Immature natural killer cell (primary cell): ENCODE results near the gene HOXD11. TPM values are rescaled to one million over a fixed set of nuclear protein-coding genes. Genes with fewer than 3 reads are reported as not detected.

ENCODE experiments used
- DNase-seq, 3 donors: peaks; one replicate each; pipeline ENCODE4 v3.0.0; 2022; ENCODE audit warnings: mixed read lengths in 1 of 3
- H3K27ac Mint-ChIP-seq, 6 donors: one replicate each; pipeline ENCODE4 v1.8.0; 2020; ENCODE audit warnings: mixed read lengths in 6 of 6, mild to moderate bottlenecking in 5 of 6, inconsistent platforms in 4 of 6, moderate library complexity in 3 of 6
- H3K27me3 Mint-ChIP-seq, 3 donors: one replicate each; pipeline ENCODE4 v1.8.0; 2020 to 2021; ENCODE audit warnings: low read depth in 3 of 3, mild to moderate bottlenecking in 3 of 3, mixed read lengths in 3 of 3, moderate library complexity in 3 of 3, inconsistent platforms in 1 of 3
- H3K36me3 Mint-ChIP-seq, 3 donors: one replicate each; pipeline ENCODE4 v1.8.0; 2020; ENCODE audit warnings: mixed read lengths in 3 of 3, inconsistent platforms in 2 of 3, mild to moderate bottlenecking in 2 of 3
- H3K4me1 Mint-ChIP-seq, 2 donors: one replicate each; pipeline ENCODE4 v1.8.0; 2020; ENCODE audit warnings: inconsistent platforms in 2 of 2, mild to moderate bottlenecking in 2 of 2, mixed read lengths in 2 of 2, moderate library complexity in 1 of 2
- H3K4me3 Mint-ChIP-seq, 5 donors: one replicate each; pipeline ENCODE4 v1.8.0; 2020; ENCODE audit warnings: mild to moderate bottlenecking in 5 of 5, mixed read lengths in 5 of 5, inconsistent platforms in 3 of 5, moderate library complexity in 3 of 5
- H3K9me3 Mint-ChIP-seq, 6 donors: one replicate each; pipeline ENCODE4 v1.8.0; 2020; ENCODE audit warnings: mild to moderate bottlenecking in 6 of 6, mixed read lengths in 6 of 6, inconsistent platforms in 4 of 6, moderate library complexity in 3 of 6
- polyA plus RNA-seq, 3 donors: library from polyadenylated mRNA; unstranded; fragments of 300-500 nt; fragmentation: Illumina TruSeq; gene quantifications; one replicate each; pipeline ENCODE4 v1.2.3, GENCODE V29; 2021

Gene HOXD11
- polyA plus RNA-seq, 3 donors from 2014 or later, result not detected

DNA sequence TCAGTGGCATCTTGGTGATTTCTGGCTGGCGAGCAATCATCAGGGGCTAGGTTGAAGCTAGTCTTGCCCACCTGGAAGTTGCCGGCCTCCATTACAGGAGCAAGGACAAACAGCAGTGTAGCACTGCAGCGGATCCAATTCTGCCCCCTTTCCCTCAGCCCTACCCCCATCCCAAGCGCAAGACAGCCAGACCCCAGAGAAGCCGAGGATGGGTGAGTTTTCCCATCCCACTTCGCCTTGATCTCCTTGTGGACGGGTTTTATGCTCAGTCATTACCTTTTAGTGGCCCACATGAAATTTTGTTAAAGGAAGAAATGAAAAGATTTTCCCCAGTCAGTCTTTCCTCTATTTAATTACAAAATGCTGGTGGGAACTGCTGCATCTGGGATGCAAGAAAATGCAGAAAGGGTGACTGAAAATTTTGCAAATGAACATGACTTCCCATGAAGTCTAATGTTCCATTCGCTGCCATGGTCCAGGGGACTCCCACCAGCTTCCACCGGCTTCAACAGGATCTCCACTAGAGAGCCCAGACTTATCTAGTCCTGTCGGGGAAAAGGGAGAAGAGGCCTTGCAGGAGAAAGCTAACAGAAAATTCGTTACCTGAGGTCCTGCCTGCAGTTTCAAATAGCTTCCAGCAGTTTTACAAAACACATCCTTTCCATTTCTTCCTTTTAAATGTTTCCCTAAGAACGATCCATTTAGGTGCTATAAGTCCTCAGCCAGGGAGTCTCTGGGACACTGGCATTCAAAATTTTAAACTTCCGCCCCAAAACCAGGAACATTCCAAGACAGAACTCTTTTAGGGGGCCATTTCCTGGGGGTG, 13.5 kb downstream of the HOXD11 start:
- Mint-ChIP-seq H3K27me3 (peaks cover 57 to 68% (median 62%) of the 10 kb centered on the region in 3 donors), H3K4me1 (peaks cover 11% of the 10 kb centered on the region in 2 donors), H3K27ac (no peak overlapping the region), H3K9me3 (peaks cover 0 to 34% (median 4%) of the 10 kb centered on the region in 6 donors), H3K4me3 (no peak overlapping the region), H3K36me3 (peaks cover 0 to 9% (median 6%) of the 10 kb centered on the region in 3 donors)
- DNase-seq, result no peak

DNA sequence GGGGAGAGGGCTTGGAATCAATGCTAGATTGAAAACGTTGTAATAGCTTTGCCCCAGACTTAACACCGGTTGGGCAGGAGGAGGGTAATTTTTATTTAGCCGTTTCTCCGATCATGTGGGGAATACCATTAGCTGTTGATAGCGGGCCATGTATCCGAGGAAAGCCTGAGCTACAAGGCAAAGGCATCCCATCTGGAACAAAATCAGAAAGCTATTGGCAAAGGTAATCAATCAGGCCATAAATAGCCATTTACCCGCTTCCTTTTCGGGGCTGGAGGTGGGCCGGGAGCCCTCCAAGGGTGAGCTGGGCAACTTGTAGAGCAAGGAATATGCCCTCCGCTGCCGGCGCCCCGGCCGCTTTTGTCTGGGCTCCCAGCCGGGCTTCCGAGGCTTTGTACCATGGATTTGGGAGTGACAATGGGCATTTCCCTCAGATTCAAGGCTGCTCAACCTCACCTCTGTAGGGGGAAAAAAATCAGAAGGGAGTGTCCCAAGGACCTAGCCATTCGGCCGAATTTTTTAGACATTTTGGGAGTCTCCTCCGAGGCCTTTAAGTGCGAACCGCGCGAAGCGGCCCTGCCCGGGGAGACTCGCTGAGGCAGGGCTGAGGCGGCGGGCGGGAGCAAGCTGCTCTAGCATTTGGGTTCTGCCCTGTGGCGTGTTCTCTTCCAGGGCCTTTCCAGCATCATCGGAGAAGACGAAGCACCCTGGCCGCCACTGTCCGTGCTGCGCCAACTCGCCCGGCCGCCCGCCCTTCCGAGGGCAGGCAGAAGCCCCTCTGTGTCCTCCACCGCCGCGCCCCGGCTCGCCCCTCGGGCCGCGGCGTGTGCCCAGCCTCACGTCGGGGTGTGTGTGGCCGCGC, 14.3 kb downstream of the HOXD11 start:
- DNase-seq, result no peak
- H3K27me3 Mint-ChIP-seq, result peaks cover 56 to 67% (median 64%) of the 10 kb centered on the region in 3 donors
- peaks cover 11% of the 10 kb centered on the region in 2 donors for H3K4me1 Mint-ChIP-seq
- peaks cover 0 to 32% (median 4%) of the 10 kb centered on the region in 6 donors for H3K9me3 Mint-ChIP-seq
- H3K4me3 Mint-ChIP-seq, result peak overlapping the region in 1 of 5 donors; percentile 38
- no peak overlapping the region for H3K27ac Mint-ChIP-seq
- peaks cover 0 to 9% (median 6%) of the 10 kb centered on the region in 3 donors for H3K36me3 Mint-ChIP-seq

DNA sequence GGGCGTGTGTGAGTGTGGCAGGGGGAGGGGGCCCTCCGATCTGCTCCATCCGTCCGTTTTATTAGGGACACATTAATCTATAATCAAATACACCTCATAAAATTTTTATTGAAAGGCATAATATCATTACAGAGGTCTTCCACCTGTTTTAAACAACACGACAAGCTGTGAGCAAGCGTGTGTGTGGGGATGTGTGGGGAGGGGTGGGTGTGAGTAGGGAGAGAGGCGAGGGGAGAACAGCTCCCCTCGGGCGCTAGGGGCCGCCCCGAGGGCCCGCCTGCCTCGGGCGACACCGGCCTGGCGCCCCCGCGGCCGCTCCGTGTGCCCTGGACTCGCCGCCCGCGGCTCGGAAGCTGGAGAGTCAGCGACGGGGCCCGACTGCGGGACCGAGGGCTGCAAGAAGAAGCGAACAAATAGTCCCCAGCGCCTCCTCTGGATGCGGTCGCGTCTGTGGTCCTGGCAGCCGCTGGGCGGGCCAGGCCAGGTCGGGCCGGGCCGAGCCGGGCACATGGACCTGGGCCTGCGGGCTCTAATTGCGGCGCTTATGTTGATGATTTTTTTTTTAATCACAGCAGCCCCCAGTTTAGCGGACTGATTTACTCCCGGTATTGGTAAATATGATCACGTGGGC, 15.1 kb downstream of the HOXD11 start:
- Mint-ChIP-seq H3K4me3 (peak overlapping the region; percentile 58 to 72 (median 69)), H3K9me3 (peaks cover 0 to 27% (median 6%) of the 10 kb centered on the region in 6 donors), H3K4me1 (peaks cover 11 to 16% of the 10 kb centered on the region in 2 donors), H3K36me3 (peaks cover 0 to 9% (median 3%) of the 10 kb centered on the region in 3 donors), H3K27ac (no peak overlapping the region), H3K27me3 (peaks cover 58 to 66% (median 65%) of the 10 kb centered on the region in 3 donors)
- peak in 1 of 3 donors; percentile 37 for DNase-seq

DNA sequence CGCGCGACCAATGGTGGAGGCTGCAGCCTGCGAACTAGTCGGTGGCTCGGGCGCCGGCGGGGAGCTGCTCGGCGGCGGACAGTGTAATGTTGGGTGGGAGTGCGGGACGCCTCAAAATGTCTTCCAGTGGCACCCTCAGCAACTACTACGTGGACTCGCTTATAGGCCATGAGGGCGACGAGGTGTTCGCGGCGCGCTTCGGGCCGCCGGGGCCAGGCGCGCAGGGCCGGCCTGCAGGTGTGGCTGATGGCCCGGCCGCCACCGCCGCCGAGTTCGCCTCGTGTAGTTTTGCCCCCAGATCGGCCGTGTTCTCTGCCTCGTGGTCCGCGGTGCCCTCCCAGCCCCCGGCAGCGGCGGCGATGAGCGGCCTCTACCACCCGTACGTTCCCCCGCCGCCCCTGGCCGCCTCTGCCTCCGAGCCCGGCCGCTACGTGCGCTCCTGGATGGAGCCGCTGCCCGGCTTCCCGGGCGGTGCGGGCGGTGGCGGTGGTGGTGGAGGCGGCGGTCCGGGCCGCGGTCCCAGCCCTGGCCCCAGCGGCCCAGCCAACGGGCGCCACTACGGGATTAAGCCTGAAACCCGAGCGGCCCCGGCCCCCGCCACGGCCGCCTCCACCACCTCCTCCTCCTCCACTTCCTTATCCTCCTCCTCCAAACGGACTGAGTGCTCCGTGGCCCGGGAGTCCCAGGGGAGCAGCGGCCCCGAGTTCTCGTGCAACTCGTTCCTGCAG, 15.8 kb downstream of the HOXD11 start, which contains the start of gene HOXD9:
TSS of gene HOXD9 (plus strand) at position 37 of the 728 bp plus-strand sequence. CDS start at position 87, 50 bp downstream.
- peaks cover 58 to 73% (median 70%) of the 10 kb centered on the region in 3 donors for H3K27me3 Mint-ChIP-seq
- H3K9me3 Mint-ChIP-seq, result peaks cover 0 to 27% (median 6%) of the 10 kb centered on the region in 6 donors
- peak within 1 kb of the TSS; percentile 58 to 72 (median 69) for H3K4me3 Mint-ChIP-seq
- peaks cover 0 to 9% (median 3%) of the 10 kb centered on the region in 3 donors for H3K36me3 Mint-ChIP-seq
- no peak within 1 kb of the TSS for H3K27ac Mint-ChIP-seq
- DNase-seq, result peak in 2 of 3 donors; percentile 19 to 29
- H3K4me1 Mint-ChIP-seq, result peaks cover 13 to 22% of the 10 kb centered on the region in 2 donors

DNA sequence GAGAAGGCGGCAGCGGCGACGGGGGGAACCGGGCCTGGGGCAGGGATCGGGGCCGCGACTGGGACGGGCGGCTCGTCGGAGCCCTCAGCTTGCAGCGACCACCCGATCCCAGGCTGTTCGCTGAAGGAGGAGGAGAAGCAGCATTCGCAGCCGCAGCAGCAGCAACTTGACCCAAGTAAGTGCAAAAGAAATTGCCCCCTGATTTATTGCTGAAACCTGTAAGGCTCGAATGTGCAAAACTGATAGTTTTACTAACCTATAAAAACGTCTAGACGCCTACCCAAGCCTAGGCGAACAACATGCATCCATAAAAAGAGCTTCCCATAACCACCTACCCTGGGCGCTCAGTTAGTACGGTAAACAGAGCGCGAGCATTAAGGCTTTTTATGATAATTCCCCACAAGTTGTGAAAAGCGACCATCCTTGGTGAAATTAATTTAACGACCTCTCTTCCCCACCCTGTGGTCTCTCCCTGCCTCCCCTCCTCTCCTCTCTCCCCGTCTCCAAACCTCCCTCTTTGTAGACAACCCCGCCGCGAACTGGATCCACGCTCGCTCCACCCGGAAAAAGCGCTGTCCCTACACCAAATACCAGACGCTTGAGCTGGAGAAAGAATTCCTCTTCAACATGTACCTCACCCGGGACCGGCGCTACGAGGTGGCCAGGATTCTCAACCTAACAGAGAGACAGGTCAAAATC, 16.5 kb downstream of the HOXD11 start:
- DNase-seq, result no peak
- Mint-ChIP-seq H3K36me3 (peaks cover 0 to 5% (median 3%) of the 10 kb centered on the region in 3 donors), H3K27ac (no peak overlapping the region), H3K4me1 (peaks cover 17 to 28% of the 10 kb centered on the region in 2 donors), H3K4me3 (peak overlapping the region in 4 of 5 donors; percentile 21 to 53 (median 36)), H3K9me3 (peaks cover 0 to 22% (median 6%) of the 10 kb centered on the region in 6 donors), H3K27me3 (peaks cover 59 to 73% (median 71%) of the 10 kb centered on the region in 3 donors)

DNA sequence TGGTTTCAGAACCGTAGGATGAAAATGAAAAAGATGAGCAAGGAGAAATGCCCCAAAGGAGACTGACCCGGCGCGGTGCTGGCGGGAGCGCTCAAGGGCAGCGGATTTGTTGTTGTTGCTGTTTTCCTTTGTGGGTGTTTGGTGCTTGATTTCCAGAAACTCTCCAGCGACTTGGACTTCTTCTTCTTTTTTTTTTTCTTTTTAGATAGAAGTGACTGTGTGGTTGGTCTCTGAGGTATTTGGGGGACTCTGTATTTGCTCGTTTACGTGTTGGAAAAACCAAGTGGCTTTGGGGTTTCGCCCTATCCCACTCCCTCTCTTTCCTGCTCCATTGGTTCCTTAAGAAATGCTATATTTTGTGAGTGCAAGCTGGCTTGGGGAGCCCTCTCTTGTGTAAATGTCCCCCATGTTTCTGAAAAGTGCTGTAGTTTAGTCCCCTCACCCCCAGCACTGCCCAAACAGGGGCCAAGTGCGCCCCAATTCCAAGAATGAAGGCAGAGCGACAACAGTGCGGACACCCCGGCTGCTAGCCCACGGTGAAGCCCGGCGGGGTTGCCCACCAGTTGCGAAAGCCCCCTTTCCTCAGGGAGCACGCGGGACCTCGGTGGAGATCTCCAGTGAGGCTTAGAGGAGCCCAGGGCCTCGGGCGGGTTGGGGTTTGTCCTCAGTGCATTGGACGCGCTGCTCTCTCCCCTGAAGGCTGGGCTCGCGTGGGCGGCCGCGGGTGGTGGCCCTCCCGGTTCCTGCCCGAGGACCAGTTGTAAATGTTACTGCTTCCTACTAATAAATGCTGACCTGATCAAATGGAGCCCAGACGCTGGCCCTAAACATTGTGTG, 17.2 kb downstream of the HOXD11 start:
- no peak overlapping the region for H3K27ac Mint-ChIP-seq
- H3K4me3 Mint-ChIP-seq, result peak overlapping the region in 2 of 5 donors; percentile 27 to 44
- peaks cover 18 to 30% of the 10 kb centered on the region in 2 donors for H3K4me1 Mint-ChIP-seq
- DNase-seq, result no peak
- H3K9me3 Mint-ChIP-seq, result peaks cover 0 to 17% (median 4%) of the 10 kb centered on the region in 6 donors
- no peaks in the 10 kb centered on the region for H3K36me3 Mint-ChIP-seq
- H3K27me3 Mint-ChIP-seq, result peaks cover 62 to 72% (median 70%) of the 10 kb centered on the region in 3 donors

DNA sequence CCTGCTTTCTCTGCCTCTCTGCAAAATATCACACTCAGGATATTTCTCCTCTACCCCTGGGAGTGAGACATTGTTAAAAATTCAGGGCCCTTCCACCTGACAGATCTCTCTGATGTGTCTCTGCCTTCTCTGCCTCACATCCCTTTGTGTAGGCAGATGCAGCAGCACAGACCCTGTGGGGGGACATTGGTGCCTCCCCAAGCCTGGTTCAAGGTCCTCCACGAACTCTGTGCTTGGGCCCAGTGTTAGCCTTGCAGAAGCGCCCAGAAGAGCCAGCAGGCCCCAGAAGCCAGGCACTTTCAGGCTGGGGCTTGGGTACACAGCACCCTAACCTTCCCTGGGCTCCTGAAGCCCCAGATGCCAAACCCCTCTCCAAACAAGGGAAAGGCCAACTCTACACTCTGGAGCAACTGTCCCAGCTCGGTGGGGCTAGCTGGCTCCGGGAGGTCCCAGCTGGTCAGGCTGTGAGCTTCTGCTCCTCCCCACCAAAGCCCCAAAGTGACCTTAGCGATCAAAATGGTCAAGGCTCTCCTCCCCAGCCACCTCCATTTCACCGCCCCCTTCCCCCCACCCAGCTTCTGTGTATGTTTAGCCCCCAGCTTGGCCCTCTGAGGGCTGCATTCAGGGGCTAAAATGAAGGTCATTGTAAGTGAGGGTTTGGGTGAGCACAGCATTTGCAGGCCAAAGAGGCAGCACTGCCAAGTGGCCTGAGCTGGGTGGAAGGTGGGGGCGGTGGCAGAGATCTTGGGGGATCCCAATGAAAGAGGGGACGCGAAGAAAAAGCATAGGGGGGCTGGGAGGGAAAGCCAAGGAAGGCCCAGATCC, 18.1 kb downstream of the HOXD11 start:
- H3K9me3 Mint-ChIP-seq, result peaks cover 0 to 10% (median 2%) of the 10 kb centered on the region in 6 donors
- DNase-seq, result no peak
- H3K27me3 Mint-ChIP-seq, result peaks cover 59 to 68% (median 67%) of the 10 kb centered on the region in 3 donors
- H3K27ac Mint-ChIP-seq, result no peak overlapping the region
- no peaks in the 10 kb centered on the region for H3K36me3 Mint-ChIP-seq
- peaks cover 19 to 30% of the 10 kb centered on the region in 2 donors for H3K4me1 Mint-ChIP-seq
- H3K4me3 Mint-ChIP-seq, result peak overlapping the region in 2 of 5 donors; percentile 24 to 30

DNA sequence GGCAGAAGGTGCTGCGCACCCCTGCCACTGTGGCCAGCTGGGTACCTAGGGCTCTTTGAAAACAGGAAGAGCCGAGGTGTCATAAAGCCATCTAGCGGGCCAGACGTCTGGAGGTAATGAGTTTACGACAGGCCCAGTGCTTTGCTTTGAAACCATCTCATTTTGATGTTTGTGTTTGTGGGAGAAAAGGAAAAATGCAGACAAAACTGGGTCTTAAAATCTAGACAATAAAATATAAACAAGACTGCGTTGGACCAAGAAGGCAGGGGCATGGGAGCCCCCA, 18.6 kb downstream of the HOXD11 start:
- Mint-ChIP-seq H3K36me3 (no peaks in the 10 kb centered on the region), H3K27ac (no peak overlapping the region), H3K4me3 (no peak overlapping the region), H3K27me3 (peaks cover 55 to 66% (median 65%) of the 10 kb centered on the region in 3 donors), H3K9me3 (peaks cover 0 to 7% (median 2%) of the 10 kb centered on the region in 6 donors), H3K4me1 (peaks cover 21 to 32% of the 10 kb centered on the region in 2 donors)
- DNase-seq, result no peak

DNA sequence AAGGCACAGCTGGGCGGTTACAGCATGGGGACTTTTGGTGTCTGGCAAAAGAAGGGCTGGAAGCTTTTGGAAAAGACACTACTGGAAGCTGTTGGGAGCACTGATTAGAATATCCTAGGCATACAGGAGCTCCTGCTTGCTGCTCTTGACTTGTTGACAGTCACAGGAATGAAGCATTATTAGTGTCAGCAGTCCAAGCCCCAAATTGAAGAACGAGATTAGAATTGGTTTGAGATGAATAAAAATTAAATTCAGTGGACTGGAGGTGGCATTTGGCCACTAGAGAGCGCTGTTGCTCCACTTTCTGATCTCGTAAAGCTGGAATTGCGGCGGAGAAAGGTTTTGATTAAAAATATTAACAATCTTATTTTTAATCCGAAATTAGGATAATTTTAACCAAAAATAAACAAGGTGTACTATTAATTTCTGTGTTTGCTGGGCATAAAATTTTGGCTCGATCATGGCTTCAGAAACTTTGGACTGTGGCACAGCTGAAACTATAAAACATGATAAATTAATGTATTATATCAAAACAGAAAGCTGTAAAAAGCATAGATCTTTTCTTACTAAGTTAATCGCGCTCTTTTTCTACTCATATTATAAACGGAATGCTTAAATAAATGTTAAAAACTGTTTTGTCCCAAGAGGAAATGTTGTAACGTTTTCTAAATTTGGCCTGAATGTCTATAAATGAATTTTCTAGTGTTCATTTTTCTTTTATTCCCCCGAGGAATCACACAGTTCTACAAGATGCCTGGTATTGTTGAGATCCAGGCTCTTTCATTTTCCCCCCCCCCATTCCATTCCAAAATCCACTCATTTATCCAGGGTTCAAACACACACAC, 20.1 kb downstream of the HOXD11 start:
- peaks cover 30 to 46% of the 10 kb centered on the region in 2 donors for H3K4me1 Mint-ChIP-seq
- H3K9me3 Mint-ChIP-seq, result peaks cover 0 to 9% (median 1%) of the 10 kb centered on the region in 6 donors
- peak overlapping the region in 1 of 6 donors; percentile 15 for H3K27ac Mint-ChIP-seq
- H3K27me3 Mint-ChIP-seq, result peaks cover 56 to 70% (median 69%) of the 10 kb centered on the region in 3 donors
- peak overlapping the region in 1 of 5 donors; percentile 14 for H3K4me3 Mint-ChIP-seq
- DNase-seq, result peak; percentile 44 to 59 (median 53)
- peaks cover 0 to 2% (median 0%) of the 10 kb centered on the region in 3 donors for H3K36me3 Mint-ChIP-seq

DNA sequence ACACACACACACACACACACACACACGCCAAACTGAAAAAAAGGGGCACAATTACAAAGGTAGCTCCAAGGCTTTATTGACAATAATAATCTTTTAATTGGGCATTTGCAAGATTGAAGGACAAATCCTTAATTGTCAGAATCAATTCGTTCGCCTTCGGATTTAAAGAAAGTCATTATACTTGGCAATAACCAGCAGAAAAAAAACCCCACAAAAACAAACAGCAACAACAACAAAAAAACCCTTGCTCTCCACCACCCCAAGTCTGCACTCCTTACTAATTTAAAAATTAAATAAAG, 20.6 kb downstream of the HOXD11 start:
- Mint-ChIP-seq H3K36me3 (peaks cover 0 to 5% (median 0%) of the 10 kb centered on the region in 3 donors), H3K4me1 (peaks cover 32 to 52% of the 10 kb centered on the region in 2 donors), H3K27ac (no peak overlapping the region), H3K4me3 (peak overlapping the region in 1 of 5 donors; percentile 60), H3K27me3 (peaks cover 57 to 73% (median 72%) of the 10 kb centered on the region in 3 donors), H3K9me3 (peaks cover 0 to 9% (median 3%) of the 10 kb centered on the region in 6 donors)
- DNase-seq, result no peak
